Activated naive CD4-positive, alpha-beta T cell treated with anti-CD3 and anti-CD28 coated beads, Interleukin-2, amount 10 ng/mL, durations not matched to agents 7 days and 5 days (primary cell): ENCODE results near the gene ARHGEF38.

Experiments used
- CTCF ChIA-PET: fragments of 350-600 bp; sonication (Branson Sonifier 250); formaldehyde crosslinking; loops from one replicate; lab custom pipeline; 2021; ENCODE audit warnings: antibody characterized with exemption; lab: Charles Lee
- DNase-seq: peaks from one replicate; pipeline ENCODE4 v3.0.0-alpha.2; 2020
- H3K27ac Mint-ChIP-seq: one replicate; pipeline ENCODE4 v1.8.0; 2021; ENCODE audit warnings: mild to moderate bottlenecking, moderate library complexity, mixed read lengths
- H3K27me3 Mint-ChIP-seq: one replicate; pipeline ENCODE4 v1.8.0; 2021; ENCODE audit warnings: mild to moderate bottlenecking, mixed read lengths
- H3K36me3 Mint-ChIP-seq: one replicate; pipeline ENCODE4 v1.8.0; 2021; ENCODE audit warnings: mixed read lengths
- H3K4me1 Mint-ChIP-seq: one replicate; pipeline ENCODE4 v1.8.0; 2021; ENCODE audit warnings: mixed read lengths
- H3K4me3 Mint-ChIP-seq: one replicate; pipeline ENCODE4 v1.8.0; 2021; ENCODE audit warnings: mild to moderate bottlenecking, moderate library complexity, mixed read lengths
- H3K9me3 Mint-ChIP-seq: one replicate; pipeline ENCODE4 v1.8.0; 2021; ENCODE audit warnings: mixed read lengths

Gene ARHGEF38

DNA sequence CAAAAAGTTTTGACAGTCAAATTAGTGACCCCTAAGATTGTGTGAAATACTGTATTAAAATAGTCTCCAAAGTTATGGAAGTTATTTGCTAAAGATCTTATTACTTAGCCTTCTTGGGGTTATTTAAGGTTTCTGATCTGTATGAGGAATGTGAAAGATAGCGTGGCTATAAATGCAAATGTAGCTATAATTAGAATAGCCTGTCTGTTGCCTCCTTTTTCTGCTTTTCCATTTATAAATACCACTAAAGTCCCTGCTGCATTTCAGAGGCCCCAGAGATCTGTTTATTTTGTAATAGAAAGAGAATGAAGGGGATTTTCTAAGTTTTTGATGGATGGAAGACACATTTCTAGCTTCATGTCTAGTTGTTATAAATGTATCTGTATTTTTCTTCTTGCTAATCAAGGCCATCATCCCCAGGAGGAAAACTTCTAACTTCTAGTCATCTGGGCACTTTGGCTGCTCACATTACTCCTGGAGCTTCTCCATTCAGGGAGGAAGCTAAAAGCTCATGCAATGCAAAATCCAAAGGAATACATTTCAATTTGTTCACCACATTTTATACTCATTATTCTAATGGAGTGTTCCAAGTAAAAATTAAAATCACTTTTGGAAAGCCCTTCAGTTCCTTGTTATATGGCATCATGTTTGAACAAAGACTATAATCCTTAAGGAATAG lies 82.1 kb downstream of the ARHGEF38 start:
- Mint-ChIP-seq H3K27ac (no peak overlapping the region), H3K27me3 (peaks cover 4% of the 10 kb centered on the region), H3K36me3 (no peaks in the 10 kb centered on the region), H3K4me3 (no peak overlapping the region), H3K4me1 (no peaks in the 10 kb centered on the region), H3K9me3 (no peaks in the 10 kb centered on the region)
- DNase-seq, result no peak
- CTCF ChIA-PET, result no interaction called here

- Mint-ChIP-seq H3K9me3 (no peaks in the 10 kb centered on the region), H3K4me3 (no peak overlapping the region), H3K27ac (no peak overlapping the region), H3K4me1 (no peaks in the 10 kb centered on the region), H3K27me3 (peaks cover 4% of the 10 kb centered on the region), H3K36me3 (no peaks in the 10 kb centered on the region)
- CTCF ChIA-PET, result no interaction called here
- DNase-seq, result no peak
Measured at GRCh38 chr4:105637408-105638176, 85.2 kb downstream of the ARHGEF38 start.

GRCh38 chr4:105641845-105642244 lies 89.4 kb downstream of the ARHGEF38 start:
- no peak for DNase-seq
- Mint-ChIP-seq H3K4me1 (no peaks in the 10 kb centered on the region), H3K27ac (no peak overlapping the region), H3K27me3 (peaks cover 4% of the 10 kb centered on the region), H3K9me3 (no peaks in the 10 kb centered on the region), H3K4me3 (no peak overlapping the region), H3K36me3 (no peaks in the 10 kb centered on the region)
- CTCF ChIA-PET, result no interaction called here

GRCh38 chr4:105644257-105644656 lies 91.8 kb downstream of the ARHGEF38 start:
- CTCF ChIA-PET, result no interaction called here
- H3K27me3 Mint-ChIP-seq, result no peaks in the 10 kb centered on the region
- no peak for DNase-seq
- no peaks in the 10 kb centered on the region for H3K4me1 Mint-ChIP-seq
- no peak overlapping the region for H3K4me3 Mint-ChIP-seq
- no peaks in the 10 kb centered on the region for H3K36me3 Mint-ChIP-seq
- H3K27ac Mint-ChIP-seq, result no peak overlapping the region
- no peaks in the 10 kb centered on the region for H3K9me3 Mint-ChIP-seq

DNA sequence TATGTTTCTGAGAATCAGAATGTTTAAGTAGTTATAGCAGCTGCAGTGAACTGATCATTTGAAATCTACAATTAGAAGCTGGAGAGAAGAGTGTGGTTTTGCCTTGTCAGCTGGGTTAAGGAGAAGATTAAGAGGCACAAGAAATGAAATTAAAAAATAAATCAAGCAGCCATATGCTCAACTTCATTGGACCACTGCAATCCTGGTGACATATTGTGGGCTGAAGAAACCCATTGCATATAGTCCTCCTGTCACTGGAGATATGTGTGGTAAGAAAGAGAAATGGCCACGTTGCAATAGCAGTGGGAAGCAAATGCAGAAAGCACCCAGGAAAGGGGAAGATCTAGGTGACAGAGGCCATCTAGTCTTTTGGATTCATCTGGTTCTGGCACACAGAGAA lies 93.0 kb downstream of the ARHGEF38 start:
- Mint-ChIP-seq H3K4me1 (no peaks in the 10 kb centered on the region), H3K4me3 (no peak overlapping the region), H3K36me3 (no peaks in the 10 kb centered on the region), H3K9me3 (no peaks in the 10 kb centered on the region), H3K27me3 (no peaks in the 10 kb centered on the region), H3K27ac (no peak overlapping the region)
- DNase-seq, result no peak
- CTCF ChIA-PET, result no interaction called here

DNA sequence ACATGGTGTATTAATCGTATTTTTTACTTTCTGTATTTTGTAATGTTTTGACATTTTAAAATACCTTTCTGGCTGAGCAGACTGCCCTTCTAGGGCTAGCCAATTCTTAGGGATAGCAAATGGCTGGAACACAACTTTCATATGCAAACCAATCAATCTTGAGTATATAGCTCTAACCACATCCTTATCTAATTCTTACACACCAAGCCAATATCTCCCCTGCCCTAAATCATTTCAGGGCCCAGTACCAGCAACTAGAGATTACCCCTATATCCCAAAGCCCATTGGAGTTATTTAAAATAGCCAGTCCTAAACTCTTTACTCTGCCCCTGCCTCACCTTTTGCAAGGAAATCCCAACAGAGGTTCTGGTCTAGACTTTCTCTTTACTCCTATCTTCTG lies 97.8 kb downstream of the ARHGEF38 start:
- Mint-ChIP-seq H3K4me1 (no peaks in the 10 kb centered on the region), H3K9me3 (no peaks in the 10 kb centered on the region), H3K27ac (no peak overlapping the region), H3K4me3 (no peak overlapping the region), H3K27me3 (no peaks in the 10 kb centered on the region), H3K36me3 (no peaks in the 10 kb centered on the region)
- DNase-seq, result no peak
- CTCF ChIA-PET, result no interaction called here

DNA sequence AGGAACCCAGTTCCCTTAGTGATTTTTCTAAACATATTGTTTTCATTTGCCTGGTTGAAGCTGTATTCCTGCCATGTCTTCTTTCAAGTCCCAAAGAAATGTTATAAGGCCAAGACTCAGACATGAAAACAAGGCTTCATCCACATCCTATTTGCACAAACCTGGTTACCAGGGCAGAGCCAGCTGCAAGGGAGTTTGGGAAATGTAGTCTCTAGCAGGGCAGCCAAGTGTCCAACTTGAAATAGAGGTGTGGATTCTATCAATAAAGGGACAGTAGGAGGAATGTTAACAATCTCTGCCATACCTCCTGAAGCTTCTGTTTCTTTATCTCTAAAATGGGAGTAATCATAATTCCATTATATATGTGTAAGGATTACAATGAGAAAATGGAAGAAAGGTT lies 99.5 kb downstream of the ARHGEF38 start:
- Mint-ChIP-seq H3K4me3 (no peak overlapping the region), H3K4me1 (no peaks in the 10 kb centered on the region)
- CTCF ChIA-PET, result no interaction called here

GRCh38 chr4:105652286-105652888 lies 100.0 kb downstream of the ARHGEF38 start:
- CTCF ChIA-PET, result interaction anchor here (0.6 kb wide), 1 partner anchor 538 kb away, joined by 3 read pairs; no protein-coding TSS in a partner anchor
- Mint-ChIP-seq H3K9me3 (no peaks in the 10 kb centered on the region), H3K27me3 (no peaks in the 10 kb centered on the region), H3K27ac (no peak overlapping the region), H3K4me3 (no peak overlapping the region), H3K4me1 (no peaks in the 10 kb centered on the region), H3K36me3 (no peaks in the 10 kb centered on the region)
- DNase-seq, result no peak

More for the DNA sequence above, 99.5 kb downstream of the ARHGEF38 start:
- no peak for DNase-seq
- Mint-ChIP-seq H3K27me3 (no peaks in the 10 kb centered on the region), H3K27ac (no peak overlapping the region), H3K36me3 (no peaks in the 10 kb centered on the region), H3K9me3 (no peaks in the 10 kb centered on the region)

GRCh38 chr4:105657117-105657765 lies 104.8 kb downstream of the ARHGEF38 start:
- CTCF ChIA-PET, result no interaction called here
- Mint-ChIP-seq H3K4me3 (no peak overlapping the region), H3K36me3 (no peaks in the 10 kb centered on the region), H3K27ac (no peak overlapping the region), H3K4me1 (no peaks in the 10 kb centered on the region), H3K27me3 (peaks cover 6% of the 10 kb centered on the region), H3K9me3 (no peaks in the 10 kb centered on the region)
- DNase-seq, result no peak

- CTCF ChIA-PET, result no interaction called here
- Mint-ChIP-seq H3K9me3 (no peaks in the 10 kb centered on the region), H3K36me3 (no peaks in the 10 kb centered on the region), H3K4me1 (peaks cover 2% of the 10 kb centered on the region), H3K4me3 (no peak overlapping the region), H3K27me3 (peaks cover 6% of the 10 kb centered on the region), H3K27ac (no peak overlapping the region)
- no peak for DNase-seq
Measured at GRCh38 chr4:105659190-105659589, 106.8 kb downstream of the ARHGEF38 start.

GRCh38 chr4:105661028-105661427 lies 108.6 kb downstream of the ARHGEF38 start:
- CTCF ChIA-PET, result no interaction called here
- Mint-ChIP-seq H3K36me3 (no peaks in the 10 kb centered on the region), H3K4me3 (no peak overlapping the region), H3K27me3 (peaks cover 6% of the 10 kb centered on the region), H3K9me3 (no peaks in the 10 kb centered on the region), H3K27ac (no peak overlapping the region), H3K4me1 (peaks cover 2% of the 10 kb centered on the region)
- DNase-seq, result no peak

- Mint-ChIP-seq H3K9me3 (no peaks in the 10 kb centered on the region), H3K27me3 (peaks cover 6% of the 10 kb centered on the region), H3K4me3 (no peak overlapping the region), H3K36me3 (no peaks in the 10 kb centered on the region), H3K27ac (no peak overlapping the region), H3K4me1 (peaks cover 2% of the 10 kb centered on the region)
- DNase-seq, result no peak
- CTCF ChIA-PET, result no interaction called here
Measured at GRCh38 chr4:105662935-105663675, 110.7 kb downstream of the ARHGEF38 start.

GRCh38 chr4:105666693-105667092 lies 114.3 kb downstream of the ARHGEF38 start:
- Mint-ChIP-seq H3K27me3 (no peaks in the 10 kb centered on the region), H3K9me3 (no peaks in the 10 kb centered on the region), H3K36me3 (no peaks in the 10 kb centered on the region), H3K27ac (no peak overlapping the region), H3K4me3 (no peak overlapping the region), H3K4me1 (peaks cover 2% of the 10 kb centered on the region)
- no peak for DNase-seq
- CTCF ChIA-PET, result interaction anchor here (1.1 kb wide), 1 partner anchor 526 kb away, joined by 3 read pairs; no protein-coding TSS in a partner anchor

DNA sequence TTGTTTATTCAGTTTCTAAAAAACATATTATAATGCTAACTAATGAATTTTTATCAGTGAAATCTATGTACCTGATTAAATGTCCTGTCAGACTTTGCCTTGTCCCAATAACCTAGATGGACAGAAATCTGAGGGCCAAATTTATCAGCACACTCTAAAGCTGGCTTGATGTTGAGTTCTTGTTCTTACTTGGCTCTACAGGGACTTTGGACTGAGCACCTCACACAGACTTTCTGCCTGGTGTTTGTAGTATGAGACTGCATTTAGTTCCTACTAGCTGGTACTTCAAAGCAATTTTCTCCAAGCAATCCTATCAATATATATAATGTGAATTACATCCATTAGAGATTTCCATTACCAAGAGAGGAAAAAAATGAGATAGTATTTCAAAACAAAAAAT lies 118.3 kb downstream of the ARHGEF38 start:
- Mint-ChIP-seq H3K36me3 (no peaks in the 10 kb centered on the region), H3K4me3 (no peak overlapping the region), H3K9me3 (no peaks in the 10 kb centered on the region), H3K27me3 (no peaks in the 10 kb centered on the region), H3K27ac (no peak overlapping the region), H3K4me1 (no peaks in the 10 kb centered on the region)
- DNase-seq, result no peak
- CTCF ChIA-PET, result no interaction called here
